H1 (cell line): ENCODE results near the gene GGA2. TPM values are rescaled to one million over a fixed set of nuclear protein-coding genes. Genes with fewer than 3 reads are reported as not detected.

Experiments
- ASH2L ChIP-seq: fragments of 200-600, 300-600 bp; sonication (generic); IDR thresholded peaks from one replicate; pipeline ENCODE4 v1.7.1; 2017; ENCODE audit warnings: low read length
- GABPA ChIP-seq: IDR thresholded peaks from 2 replicates; pipeline ENCODE4 v1.6.1; 2011; ENCODE audit warnings: mild to moderate bottlenecking, low read length, moderate library complexity, borderline replicate concordance; ENCODE audit not compliant: insufficient read depth
- RAD21 ChIP-seq, 2 experiments: IDR thresholded peaks in 1 of 2; conservative IDR thresholded peaks in 1 of 2; 2 replicates each; pipeline ENCODE4 v1.6.1; 2011; ENCODE audit warnings: low read depth in 2 of 2, low read length in 2 of 2, improper control_type of control experiment in 1 of 2, inconsistent platforms in 1 of 2, mild to moderate bottlenecking in 1 of 2, moderate library complexity in 1 of 2
- polyA plus RNA-seq, 7 experiments: library from polyadenylated mRNA; depleted of rRNA in 3 of 7; stranded (reverse) in 5 of 7; unstranded in 2 of 7; fragments of >200 nt in 5 of 7; fragments of 200-250 nt in 2 of 7; gene quantifications; 1 replicate in 5 of 7; 2 replicates in 1 of 7; 4 replicates in 1 of 7; pipeline versions ENCODE4 v1.2.1 to v1.2.3, GENCODE V29; 2011 to 2013; ENCODE audit warnings: missing spikeins in 2 of 7, mixed read lengths in 2 of 7
- small RNA-seq: library from polyadenylated mRNA; stranded (forward); fragments of <200 nt; extraction: miRNeasy Mini kit (QIAGEN cat#:217004); gene quantifications from one replicate; pipeline ENCODE3, GENCODE V24; 2013; ENCODE audit not compliant: insufficient read depth
- total RNA-seq: library from RNA; stranded (reverse); fragmentation: NEBNext Ultra II Directional; extraction: Animal tissue kit (Norgen Biotek cat#: 25700); gene quantifications from 2 replicates; pipeline ENCODE4 v1.2.1, GENCODE V29; 2021

Gene GGA2
- total and polyA plus RNA-seq, 2 of the 8 experiments (the other 6 are each of a cell fraction or from before 2014, with no cell fraction given) = 65.8 to 114 TPM

DNA sequence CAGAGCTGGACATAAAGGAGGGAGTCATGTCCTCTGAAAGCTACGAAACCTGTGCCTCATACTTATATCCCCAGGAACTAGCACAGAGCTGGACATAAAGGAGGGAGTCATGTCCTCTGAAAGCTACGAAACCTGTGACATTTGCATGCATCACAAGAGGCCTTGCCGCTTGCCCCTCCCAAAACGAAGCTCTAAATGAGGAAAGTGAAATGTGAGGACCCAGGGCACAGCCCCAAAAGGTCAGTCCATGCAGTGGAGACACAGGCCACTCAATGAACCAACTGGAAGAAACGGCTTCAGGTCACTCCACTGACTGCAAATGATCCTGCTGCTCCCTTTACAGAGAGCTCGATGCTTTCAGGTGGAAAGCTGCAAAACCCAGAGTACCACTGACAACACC, 95.6 kb downstream of the GGA2 start (continued):
- TF ChIP-seq RAD21 (IDR thresholded peaks at IDR 0.05 in 1 of 2, conservative IDR thresholded peaks at IDR 0.05 in 1 of 2; ENCODE audit: low read depth in 2 of 2, low read length in 2 of 2) = no peak
- TF ChIP-seq GABPA = no peak
- TF ChIP-seq ASH2L = no peak

Small RNA genes lying within 50 kb of the gene (small RNA-seq; reads per million reads assigned to genes)
- not detected for gene RF00072

Other genes with a start within 250 kb of the GGA2 start
- 0.95 TPM in 1 of 2 replicates, not detected in the other for gene SCNN1B, start 208.2 kb downstream of the GGA2 start, total RNA-seq
- gene SCNN1B, start 208.2 kb downstream of the GGA2 start, polyA plus RNA-seq (2011; rRNA removed) = 0.20 and 0.25 TPM in 2 replicates
- gene COG7, start 57.3 kb downstream of the GGA2 start, total RNA-seq = 17.2 TPM in 2 replicates
- gene COG7, start 57.3 kb downstream of the GGA2 start, polyA plus RNA-seq (2011; rRNA removed) = 40.4 and 56.6 TPM in 2 replicates
- 47.8 and 49.1 TPM in 2 replicates for gene EARS2, start 46.9 kb upstream of the GGA2 start, total RNA-seq
- 111 and 156 TPM in 2 replicates for gene EARS2, start 46.9 kb upstream of the GGA2 start, polyA plus RNA-seq (2011; rRNA removed)
- 104 and 106 TPM in 2 replicates for gene UBFD1, start 47.2 kb upstream of the GGA2 start, total RNA-seq
- gene UBFD1, start 47.2 kb upstream of the GGA2 start, polyA plus RNA-seq (2011; rRNA removed) = 66.3 and 69.1 TPM in 2 replicates
- gene NDUFAB1, start 85.8 kb upstream of the GGA2 start, total RNA-seq = 135 and 145 TPM in 2 replicates
- 247 and 294 TPM in 2 replicates for gene NDUFAB1, start 85.8 kb upstream of the GGA2 start, polyA plus RNA-seq (2011; rRNA removed)
- gene PALB2, start 130.8 kb upstream of the GGA2 start, total RNA-seq = 28.6 and 33.1 TPM in 2 replicates
- gene PALB2, start 130.8 kb upstream of the GGA2 start, polyA plus RNA-seq (2011; rRNA removed) = 9.6 and 12.5 TPM in 2 replicates
- gene DCTN5, start 131.0 kb upstream of the GGA2 start, total RNA-seq = 74.0 and 75.6 TPM in 2 replicates
- gene DCTN5, start 131.0 kb upstream of the GGA2 start, polyA plus RNA-seq (2011; rRNA removed) = 28.6 and 36.0 TPM in 2 replicates
- 135 and 139 TPM in 2 replicates for gene PLK1, start 168.4 kb upstream of the GGA2 start, total RNA-seq
- 127 and 219 TPM in 2 replicates for gene PLK1, start 168.4 kb upstream of the GGA2 start, polyA plus RNA-seq (2011; rRNA removed)
- 1.7 and 2.4 TPM in 2 replicates for gene ERN2, start 202.7 kb upstream of the GGA2 start, total RNA-seq
- 4.4 and 6.1 TPM in 2 replicates for gene ERN2, start 202.7 kb upstream of the GGA2 start, polyA plus RNA-seq (2011; rRNA removed)
- 1.6 and 1.7 TPM in 2 replicates for gene CHP2, start 244.5 kb upstream of the GGA2 start, total RNA-seq
- gene CHP2, start 244.5 kb upstream of the GGA2 start, polyA plus RNA-seq (2011; rRNA removed) = 1.3 and 2.6 TPM in 2 replicates